GM19452 (cell line): ENCODE measurements around the gene PPM1B.
A peak's percentile ranks its signal among the peaks of the same experiment; 100 is the strongest.
"Not testable (repeated sequence)": the region's sequence is repeated elsewhere in the genome, so short reads cannot be mapped to it uniquely, and the experiment has no call there.

Experiments used
- ATAC-seq: cut with Tn5 transposase; IDR thresholded peaks from one replicate; pipeline ENCODE4 v1.9.1; 2021; ENCODE audit not compliant: unreplicated experiment

Gene PPM1B

GRCh38 chr2:44195714-44196113, 27.0 kb downstream of the PPM1B start:
- ATAC-seq, result no peak

- ATAC-seq, result no peak
These were observed 29.1 kb downstream of the PPM1B start for GRCh38 chr2:44197816-44198215.

- ATAC-seq, result no peak
These were observed 31.3 kb downstream of the PPM1B start for GRCh38 chr2:44200011-44200410.

GRCh38 chr2:44200759-44201158, 32.1 kb downstream of the PPM1B start:
- ATAC-seq, result no peak

- ATAC-seq, result no peak
These were observed 33.0 kb downstream of the PPM1B start for GRCh38 chr2:44201648-44202165.

- ATAC-seq, result no peak
These were observed 34.9 kb downstream of the PPM1B start for GRCh38 chr2:44203542-44203941.

- no peak for ATAC-seq
These were observed 36.5 kb downstream of the PPM1B start for GRCh38 chr2:44205169-44205568.

GRCh38 chr2:44207102-44207501, 38.4 kb downstream of the PPM1B start:
- no peak for ATAC-seq

- ATAC-seq, result not testable (repeated sequence)
These were observed 39.0 kb downstream of the PPM1B start for GRCh38 chr2:44207648-44208047.

GRCh38 chr2:44210362-44210761, 41.7 kb downstream of the PPM1B start:
- ATAC-seq, result no peak

GRCh38 chr2:44211183-44211582, 42.5 kb downstream of the PPM1B start:
- ATAC-seq, result no peak

- ATAC-seq, result no peak
These were observed 43.6 kb downstream of the PPM1B start for GRCh38 chr2:44212302-44212701.

- ATAC-seq, result no peak
These were observed 47.2 kb downstream of the PPM1B start for GRCh38 chr2:44215827-44216226.

- ATAC-seq, result no peak
These were observed 50.1 kb downstream of the PPM1B start for GRCh38 chr2:44218771-44219170.

GRCh38 chr2:44226753-44227152, 58.1 kb downstream of the PPM1B start:
- no peak for ATAC-seq

- ATAC-seq, result no peak
These were observed 61.7 kb downstream of the PPM1B start for GRCh38 chr2:44230378-44230777.

- no peak for ATAC-seq
These were observed 64.9 kb downstream of the PPM1B start for GRCh38 chr2:44233450-44234128.

- ATAC-seq, result peak; percentile 60
These were observed 68.5 kb downstream of the PPM1B start for GRCh38 chr2:44237221-44237620.

GRCh38 chr2:44242904-44243303, 74.2 kb downstream of the PPM1B start:
- no peak for ATAC-seq

- no peak for ATAC-seq
These were observed 75.6 kb downstream of the PPM1B start for GRCh38 chr2:44244135-44244871.

GRCh38 chr2:44245083-44245861, 76.6 kb downstream of the PPM1B start:
- ATAC-seq, result no peak

- no peak for ATAC-seq
These were observed 77.8 kb downstream of the PPM1B start for GRCh38 chr2:44246436-44246835.
